ENCODE data around the gene GPR35. TPM values are rescaled to one million over a fixed set of nuclear protein-coding genes. Genes with fewer than 3 reads are reported as not detected.

The GPR35 gene
- polyA plus RNA-seq, 1 donor (not counting 4 experiments of a cell fraction or from before 2014, with no cell fraction given), result 0.04 TPM

DNA sequence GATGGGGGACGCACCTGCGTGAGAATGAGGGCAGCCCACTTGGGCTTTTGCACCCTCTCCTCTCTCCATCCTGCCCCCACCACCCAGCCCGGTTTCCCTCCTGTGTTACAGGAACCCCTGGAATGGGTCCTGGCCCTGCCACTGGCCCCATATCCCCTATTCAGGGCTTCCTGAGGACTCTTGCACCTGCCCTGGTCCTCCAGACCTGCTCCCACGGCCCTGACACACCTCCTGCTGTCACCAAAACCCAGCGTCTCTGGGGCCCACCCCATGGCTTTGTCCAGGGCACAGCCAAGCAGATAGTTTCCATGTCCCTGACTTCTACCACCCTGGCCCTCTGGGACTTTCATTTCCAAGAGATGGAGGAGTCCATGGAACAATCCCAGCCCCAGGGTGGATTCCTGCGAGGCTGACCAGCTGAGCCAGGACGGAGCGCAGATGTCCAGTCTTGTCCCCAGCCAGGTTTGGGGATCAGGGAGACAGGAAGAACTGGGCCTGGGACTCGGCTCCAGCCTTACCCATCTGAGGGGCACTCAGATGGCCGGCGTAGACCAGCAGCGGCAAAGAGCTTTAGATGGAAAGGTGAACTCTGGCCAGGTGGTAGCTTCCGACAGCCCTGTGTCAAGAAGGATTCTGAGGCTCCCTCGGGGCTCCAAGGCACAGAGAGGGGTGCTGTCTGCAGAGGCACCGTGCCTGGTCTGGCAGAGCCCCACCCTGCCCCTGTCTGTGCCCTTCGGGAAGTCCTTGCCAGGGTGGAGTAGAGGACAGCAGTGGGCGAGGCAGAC, 12.0 kb downstream of the GPR35 start:
- dilution Hi-C loops (cut with MboI; ENCODE audit: extremely low pct_ligation_motif_present, low sequenced_read_pairs), result no loop called here
- Histone ChIP-seq H2AFZ (ENCODE audit: control insufficient read depth, low read length) (no peak overlapping the region), H3K9me1 (ENCODE audit: control insufficient read depth, extremely low read depth, insufficient read depth, low read length) (no peaks in the 10 kb centered on the region)

DNA sequence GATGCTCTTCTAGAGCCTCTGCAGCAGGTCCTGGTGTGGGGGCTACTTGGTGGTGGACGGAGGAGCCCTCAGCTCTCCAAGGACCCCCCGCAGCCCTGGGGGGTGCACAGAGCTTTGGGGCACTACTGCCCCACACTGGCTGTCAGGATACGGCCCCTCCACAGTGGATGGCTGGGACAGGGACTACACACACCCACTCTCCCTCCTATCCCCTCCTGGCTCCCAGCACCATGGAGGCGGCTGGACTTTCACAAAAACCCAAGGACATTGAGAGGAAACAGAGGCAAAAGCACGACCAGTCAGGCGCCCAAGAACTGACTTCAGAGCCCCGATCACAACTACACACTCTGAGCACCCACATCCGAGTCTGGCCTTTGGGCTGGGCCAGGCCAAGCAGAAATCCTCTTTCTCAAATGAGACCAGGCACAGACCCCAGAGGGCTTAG, 12.6 kb downstream of the GPR35 start:
- Histone ChIP-seq H3K36me3 (ENCODE audit: control insufficient read depth in 2 of 2, extremely low read depth in 1 of 2, insufficient read depth in 2 of 2, low read length in 2 of 2) (no peaks in the 10 kb centered on the region), H3K9me3 (ENCODE audit: control insufficient read depth, low read depth, low read length) (peaks cover 3% of the 10 kb centered on the region), H3K4me1 (ENCODE audit: control insufficient read depth, extremely low read depth, insufficient read depth, low read length) (no peaks in the 10 kb centered on the region), H2AFZ (ENCODE audit: control insufficient read depth, low read length) (no peak overlapping the region), H3K79me2 (ENCODE audit: control insufficient read depth, insufficient read depth, low read length) (no peaks in the 10 kb centered on the region), H3K4me3 (ENCODE audit: control insufficient read depth in 2 of 3, extremely low read depth in 1 of 3, insufficient read depth in 2 of 3, low read depth in 1 of 3, low read length in 3 of 3) (no peak overlapping the region), H3K27me3 (ENCODE audit: control insufficient read depth, extremely low read depth, insufficient read depth, low read length) (peaks cover 3% of the 10 kb centered on the region), H3K27ac (ENCODE audit: control insufficient read depth, insufficient read depth, low read length) (no peak overlapping the region), H4K20me1 (ENCODE audit: control insufficient read depth, extremely low read depth, insufficient read depth, low read length) (no peaks in the 10 kb centered on the region), H3K4me2 (ENCODE audit: control insufficient read depth, extremely low read depth, insufficient read depth, low read depth, low read length) (no peak overlapping the region), H3K9ac (ENCODE audit: control insufficient read depth, extremely low read depth, insufficient read depth, low read length) (no peak overlapping the region), H3K9me1 (ENCODE audit: control insufficient read depth, extremely low read depth, insufficient read depth, low read length) (no peaks in the 10 kb centered on the region)
- TF ChIP-seq EZH2 (IDR thresholded peaks at IDR 0.05; ENCODE audit: low read length), result no peak
- TF ChIP-seq, protein P1, sequence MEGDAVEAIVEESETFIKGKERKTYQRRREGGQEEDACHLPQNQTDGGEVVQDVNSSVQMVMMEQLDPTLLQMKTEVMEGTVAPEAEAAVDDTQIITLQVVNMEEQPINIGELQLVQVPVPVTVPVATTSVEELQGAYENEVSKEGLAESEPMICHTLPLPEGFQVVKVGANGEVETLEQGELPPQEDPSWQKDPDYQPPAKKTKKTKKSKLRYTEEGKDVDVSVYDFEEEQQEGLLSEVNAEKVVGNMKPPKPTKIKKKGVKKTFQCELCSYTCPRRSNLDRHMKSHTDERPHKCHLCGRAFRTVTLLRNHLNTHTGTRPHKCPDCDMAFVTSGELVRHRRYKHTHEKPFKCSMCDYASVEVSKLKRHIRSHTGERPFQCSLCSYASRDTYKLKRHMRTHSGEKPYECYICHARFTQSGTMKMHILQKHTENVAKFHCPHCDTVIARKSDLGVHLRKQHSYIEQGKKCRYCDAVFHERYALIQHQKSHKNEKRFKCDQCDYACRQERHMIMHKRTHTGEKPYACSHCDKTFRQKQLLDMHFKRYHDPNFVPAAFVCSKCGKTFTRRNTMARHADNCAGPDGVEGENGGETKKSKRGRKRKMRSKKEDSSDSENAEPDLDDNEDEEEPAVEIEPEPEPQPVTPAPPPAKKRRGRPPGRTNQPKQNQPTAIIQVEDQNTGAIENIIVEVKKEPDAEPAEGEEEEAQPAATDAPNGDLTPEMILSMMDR (optimal IDR thresholded peaks at IDR 0.05 in 1 of 3, IDR thresholded peaks at IDR 0.05 in 1 of 3, conservative IDR thresholded peaks at IDR 0.05 in 1 of 3; ENCODE audit: extremely low read depth in 1 of 3, insufficient read depth in 2 of 3, low read length in 3 of 3), result no peak
- dilution Hi-C loops (cut with MboI; ENCODE audit: extremely low pct_ligation_motif_present, low sequenced_read_pairs), result no loop called here
- FAIRE-seq (no peak), DNase-seq (ENCODE audit: low read depth, low spot score) (no peak)

More for the DNA sequence above, 12.0 kb downstream of the GPR35 start:
- FAIRE-seq, result no peak
- no peak for DNase-seq (ENCODE audit: low read depth, low spot score)
- Histone ChIP-seq H3K27me3 (ENCODE audit: control insufficient read depth, extremely low read depth, insufficient read depth, low read length) (peaks cover 3% of the 10 kb centered on the region), H3K4me1 (ENCODE audit: control insufficient read depth, extremely low read depth, insufficient read depth, low read length) (no peaks in the 10 kb centered on the region), H3K79me2 (ENCODE audit: control insufficient read depth, insufficient read depth, low read length) (no peaks in the 10 kb centered on the region), H3K36me3 (ENCODE audit: control insufficient read depth in 2 of 2, extremely low read depth in 1 of 2, insufficient read depth in 2 of 2, low read length in 2 of 2) (no peaks in the 10 kb centered on the region), H3K9me3 (ENCODE audit: control insufficient read depth, low read depth, low read length) (peaks cover 3% of the 10 kb centered on the region), H4K20me1 (ENCODE audit: control insufficient read depth, extremely low read depth, insufficient read depth, low read length) (no peaks in the 10 kb centered on the region), H3K4me3 (ENCODE audit: control insufficient read depth in 2 of 3, extremely low read depth in 1 of 3, insufficient read depth in 2 of 3, low read depth in 1 of 3, low read length in 3 of 3) (no peak overlapping the region), H3K4me2 (ENCODE audit: control insufficient read depth, extremely low read depth, insufficient read depth, low read depth, low read length) (no peak overlapping the region), H3K27ac (ENCODE audit: control insufficient read depth, insufficient read depth, low read length) (no peak overlapping the region), H3K9ac (ENCODE audit: control insufficient read depth, extremely low read depth, insufficient read depth, low read length) (no peak overlapping the region)
- TF ChIP-seq EZH2 (IDR thresholded peaks at IDR 0.05; ENCODE audit: low read length), result no peak
- TF ChIP-seq, protein P1 (optimal IDR thresholded peaks at IDR 0.05 in 1 of 3, IDR thresholded peaks at IDR 0.05 in 1 of 3, conservative IDR thresholded peaks at IDR 0.05 in 1 of 3; ENCODE audit: extremely low read depth in 1 of 3, insufficient read depth in 2 of 3, low read length in 3 of 3), result no peak
